Muscle of arm (tissue), 12 donors: ENCODE data around the gene DPP6. TPM values are rescaled to one million over a fixed set of nuclear protein-coding genes. Genes with fewer than 3 reads are reported as not detected.

Experiments
- DNase-seq: peaks from one replicate; pipeline ENCODE4 v3.0.0-alpha.2; 2013
- polyA plus RNA-seq, 12 donors: library from polyadenylated mRNA; unstranded; fragments of 120-200 nt; gene quantifications; one replicate each; pipeline ENCODE4 v1.2.1, GENCODE V29; 2013; ENCODE audit not compliant: insufficient read length in 12 of 12

Gene DPP6
- polyA plus RNA-seq, 12 donors: 3.1 to 7.7 (median 5.7) TPM; not detected in 1

- no peak for DNase-seq
These were observed 286.7 kb downstream of the DPP6 start for GRCh38 chr7:154338701-154339506.

GRCh38 chr7:154342971-154343633 is 290.9 kb downstream of the DPP6 start:
- no peak for DNase-seq

- no peak for DNase-seq
These were observed 291.7 kb downstream of the DPP6 start for GRCh38 chr7:154343778-154344412.

- DNase-seq: no peak
These were observed 292.9 kb downstream of the DPP6 start for GRCh38 chr7:154345093-154345492.

GRCh38 chr7:154347700-154348266 is 295.6 kb downstream of the DPP6 start:
- no peak for DNase-seq

GRCh38 chr7:154350892-154351291 is 298.7 kb downstream of the DPP6 start:
- DNase-seq: no peak

- peak; percentile 7 for DNase-seq
These were observed 301.2 kb downstream of the DPP6 start for GRCh38 chr7:154353355-154353767.

- no peak for DNase-seq
These were observed 312.0 kb downstream of the DPP6 start for GRCh38 chr7:154364170-154364569.

- no peak for DNase-seq
These were observed 319.2 kb downstream of the DPP6 start for GRCh38 chr7:154371424-154371823.

GRCh38 chr7:154372011-154372601 is 319.9 kb downstream of the DPP6 start:
- no peak for DNase-seq

GRCh38 chr7:154373956-154374355 is 321.8 kb downstream of the DPP6 start:
- no peak for DNase-seq

- peak; percentile 24 for DNase-seq
These were observed 323.8 kb downstream of the DPP6 start for GRCh38 chr7:154375956-154376355.

GRCh38 chr7:154380771-154381170 is 328.6 kb downstream of the DPP6 start:
- no peak for DNase-seq

- no peak for DNase-seq
These were observed 330.8 kb downstream of the DPP6 start for GRCh38 chr7:154383045-154383444.

- no peak for DNase-seq
These were observed 333.0 kb downstream of the DPP6 start for GRCh38 chr7:154385214-154385613.

- DNase-seq: no peak
These were observed 335.1 kb downstream of the DPP6 start for GRCh38 chr7:154387252-154387651.

- DNase-seq: no peak
These were observed 336.2 kb downstream of the DPP6 start for GRCh38 chr7:154388412-154388811.

GRCh38 chr7:154388999-154389398 is 336.8 kb downstream of the DPP6 start:
- DNase-seq: no peak

- no peak for DNase-seq
These were observed 338.8 kb downstream of the DPP6 start for GRCh38 chr7:154390961-154391360.

- no peak for DNase-seq
These were observed 342.6 kb downstream of the DPP6 start for GRCh38 chr7:154394804-154395203.

- no peak for DNase-seq
These were observed 354.1 kb downstream of the DPP6 start for GRCh38 chr7:154406312-154406711.

- peak; percentile 66 for DNase-seq
These were observed 357.6 kb downstream of the DPP6 start for GRCh38 chr7:154409703-154410311.
